HepG2 (cell line): ENCODE results near the gene PLOD3. TPM values are rescaled to one million over a fixed set of nuclear protein-coding genes. Genes with fewer than 3 reads are reported as not detected.

Experiments used
- ARID4A ChIP-seq: sonication (generic); formaldehyde crosslinking; IDR thresholded peaks from 2 replicates; pipeline ENCODE4 v1.5.0; 2020; ENCODE audit warnings: mild to moderate bottlenecking, missing genetic modification reagents, borderline replicate concordance
- CC2D1A ChIP-seq: sonication (generic); formaldehyde crosslinking; IDR thresholded peaks from 2 replicates; pipeline ENCODE4 v1.8.1; 2023; ENCODE audit warnings: mild to moderate bottlenecking, missing genetic modification reagents
- FOXA3 ChIP-seq: IDR thresholded peaks from 2 replicates; pipeline ENCODE4 v1.6.1; 2016; ENCODE audit warnings: missing genetic modification reagents, missing compliant biosample characterization
- HINFP ChIP-seq: sonication (generic); formaldehyde crosslinking; IDR thresholded peaks from 2 replicates; pipeline ENCODE4 v1.4.0; 2020; ENCODE audit warnings: low read depth, mild to moderate bottlenecking, missing genetic modification reagents
- NFATC3 ChIP-seq: sonication (generic); formaldehyde crosslinking; IDR thresholded peaks from 2 replicates; pipeline ENCODE4 v1.5.1; 2020; ENCODE audit warnings: mild to moderate bottlenecking, missing genetic modification reagents
- RERE ChIP-seq: IDR thresholded peaks from 2 replicates; pipeline ENCODE4 v1.6.1; 2016; ENCODE audit warnings: low read depth, missing genetic modification reagents, missing compliant biosample characterization
- SMAD3 ChIP-seq: sonication (generic); formaldehyde crosslinking; IDR thresholded peaks from 2 replicates; pipeline ENCODE4 v1.4.0; 2020; ENCODE audit warnings: missing genetic modification reagents
- TFDP1 ChIP-seq: IDR thresholded peaks from 2 replicates; pipeline ENCODE4 v1.6.1; 2016; ENCODE audit warnings: missing compliant biosample characterization, missing genetic modification reagents, borderline replicate concordance
- THAP11 ChIP-seq: IDR thresholded peaks from 2 replicates; pipeline ENCODE4 v1.6.1; 2016; ENCODE audit warnings: missing biosample characterization, missing genetic modification reagents
- ZBTB26 ChIP-seq: IDR thresholded peaks from 2 replicates; pipeline ENCODE4 v1.6.1; 2016; ENCODE audit warnings: missing compliant biosample characterization, missing genetic modification reagents, borderline replicate concordance
- ZFP91 ChIP-seq: sonication (generic); formaldehyde crosslinking; IDR thresholded peaks from 2 replicates; pipeline ENCODE4 v1.9.0; 2022; ENCODE audit warnings: missing genetic modification reagents, mild to moderate bottlenecking, borderline replicate concordance
- ZNF792 ChIP-seq: IDR thresholded peaks from 2 replicates; pipeline ENCODE4 v1.6.1; 2016
- polyA plus RNA-seq, 8 experiments: library from polyadenylated mRNA; depleted of rRNA in 3 of 8; stranded (reverse) in 7 of 8; unstranded in 1 of 8; fragments of >200 nt; fragmentation: Illumina TruSeq in 4 of 8; extraction: Trizol in 4 of 8; gene quantifications; 2 replicates each; pipeline versions ENCODE4 v1.2.1 to v1.2.3, GENCODE V29; 2011 to 2016; ENCODE audit warnings: low read depth in 4 of 8, missing spikeins in 1 of 8, mixed read lengths in 1 of 8; ENCODE audit not compliant: insufficient read depth in 1 of 8
- total RNA-seq, 5 experiments: library from RNA; depleted of rRNA; stranded (reverse); fragments of >200 nt; fragmentation: Illumina TruSeq; extraction: Trizol; gene quantifications; 2 replicates each; pipeline ENCODE4 v1.2.3, GENCODE V29; 2016; ENCODE audit warnings: low read depth in 1 of 5

PLOD3 gene
- total and polyA plus RNA-seq, 2 of the 13 experiments (the other 11 are each of a cell fraction or from before 2014, with no cell fraction given) = 65.8 to 67.4 TPM

GRCh38 chr7:101169838-101170551 is 47.4 kb downstream of the PLOD3 start (continued):
- TF ChIP-seq RERE (CRISPR knock-in tag) = no peak
- peak; percentile 36; the same call in 1 of the 2 replicates for TF ChIP-seq ZFP91 (CRISPR knock-in tag)
- 0 out of 2 replicates have a peak, but pooled peaks have one; percentile 16 for TF ChIP-seq ARID4A (CRISPR knock-in tag)
- TF ChIP-seq TFDP1 (CRISPR knock-in tag) = no peak
- 0 out of 2 replicates have a peak, but pooled peaks have one; percentile 12 for TF ChIP-seq FOXA3 (CRISPR knock-in tag)
- no peak for TF ChIP-seq NFATC3
- TF ChIP-seq THAP11 (CRISPR knock-in tag) = 0 out of 2 replicates have a peak, but pooled peaks have one; percentile 28
- no peak for TF ChIP-seq ZBTB26 (CRISPR knock-in tag)
- no peak for TF ChIP-seq ZNF792
- TF ChIP-seq HINFP (CRISPR knock-in tag) = peak; percentile 72; the same call in 1 of the 2 replicates
- TF ChIP-seq CC2D1A (CRISPR knock-in tag) = no peak
- no peak for TF ChIP-seq SMAD3
